GM19452 (cell line): ENCODE measurements around the gene CTTNBP2.

Experiments
- ATAC-seq: cut with Tn5 transposase; IDR thresholded peaks from one replicate; pipeline ENCODE4 v1.9.1; 2021; ENCODE audit not compliant: unreplicated experiment

CTTNBP2 gene

GRCh38 chr7:117790251-117790650 lies 83.0 kb downstream of the CTTNBP2 start:
- no peak for ATAC-seq

GRCh38 chr7:117785431-117785830 lies 87.8 kb downstream of the CTTNBP2 start:
- ATAC-seq: no peak

- ATAC-seq: peak; percentile 42
These were observed 88.9 kb downstream of the CTTNBP2 start for GRCh38 chr7:117784315-117784714.

- ATAC-seq: no peak
These were observed 90.5 kb downstream of the CTTNBP2 start for GRCh38 chr7:117782761-117783160.

GRCh38 chr7:117781707-117782106 lies 91.5 kb downstream of the CTTNBP2 start:
- ATAC-seq: no peak

- ATAC-seq: peak; percentile 85
These were observed 92.4 kb downstream of the CTTNBP2 start for GRCh38 chr7:117780832-117781231.

GRCh38 chr7:117777335-117778142 lies 95.7 kb downstream of the CTTNBP2 start:
- no peak for ATAC-seq

- no peak for ATAC-seq
These were observed 97.0 kb downstream of the CTTNBP2 start for GRCh38 chr7:117776224-117776623.

- no peak for ATAC-seq
These were observed 97.4 kb downstream of the CTTNBP2 start for GRCh38 chr7:117775801-117776200.

GRCh38 chr7:117774943-117775342 lies 98.3 kb downstream of the CTTNBP2 start:
- no peak for ATAC-seq

- peak; percentile 27 for ATAC-seq
These were observed 100.8 kb downstream of the CTTNBP2 start for GRCh38 chr7:117772421-117772820.

- ATAC-seq: no peak
These were observed 101.5 kb downstream of the CTTNBP2 start for GRCh38 chr7:117771756-117772155.

- no peak for ATAC-seq
These were observed 104.2 kb downstream of the CTTNBP2 start for GRCh38 chr7:117769085-117769484.

GRCh38 chr7:117767951-117768350 lies 105.3 kb downstream of the CTTNBP2 start:
- no peak for ATAC-seq

- ATAC-seq: no peak
These were observed 106.3 kb downstream of the CTTNBP2 start for GRCh38 chr7:117766913-117767312.

- no peak for ATAC-seq
These were observed 109.2 kb downstream of the CTTNBP2 start for GRCh38 chr7:117764031-117764430.

- ATAC-seq: no peak
These were observed 111.2 kb downstream of the CTTNBP2 start for GRCh38 chr7:117762055-117762454.

GRCh38 chr7:117759950-117760640 lies 113.1 kb downstream of the CTTNBP2 start:
- ATAC-seq: no peak

GRCh38 chr7:117757440-117757839 lies 115.8 kb downstream of the CTTNBP2 start:
- no peak for ATAC-seq

GRCh38 chr7:117756586-117757085 lies 116.6 kb downstream of the CTTNBP2 start:
- no peak for ATAC-seq

- ATAC-seq: no peak
These were observed 118.1 kb downstream of the CTTNBP2 start for GRCh38 chr7:117755136-117755535.

- no peak for ATAC-seq
These were observed 121.5 kb downstream of the CTTNBP2 start for GRCh38 chr7:117751775-117752174.
